OCI-LY1 (cell line): ENCODE results near the gene DPY19L3.
"Not testable (repeated sequence)": the region's sequence is repeated elsewhere in the genome, so short reads cannot be mapped to it uniquely, and the experiment has no call there.

Source experiments
- H2AFZ ChIP-seq: fragments of 200-600 bp; sonication (generic), shearing (Covaris generic); 2 replicates; pipeline ENCODE4 v1.6.0; 2014; ENCODE audit warnings: antibody characterized with exemption, mild to moderate bottlenecking, low read length
- H3F3A ChIP-seq: fragments of 200-600 bp; sonication (generic), shearing (Covaris generic); 2 replicates; pipeline ENCODE4 v1.6.0; 2014; ENCODE audit warnings: mild to moderate bottlenecking, antibody characterized with exemption, low read length, moderate library complexity; ENCODE audit not compliant: insufficient read depth
- H3K27ac ChIP-seq: fragments of 200-600 bp; sonication (generic); 2 replicates; pipeline ENCODE4 v1.5.1; 2014; ENCODE audit warnings: low read length, mixed run types, mild to moderate bottlenecking, low read depth; ENCODE audit not compliant: poor library complexity, severe bottlenecking
- H3K27me3 ChIP-seq: fragments of 200-600 bp; sonication (generic); 2 replicates; pipeline ENCODE4 v1.6.0; 2014; ENCODE audit warnings: antibody characterized with exemption, mild to moderate bottlenecking, low read length, moderate library complexity; ENCODE audit not compliant: insufficient read depth
- H3K36me3 ChIP-seq: fragments of 200-600 bp; sonication (generic); 2 replicates; pipeline ENCODE4 v1.6.1; 2014; ENCODE audit warnings: mild to moderate bottlenecking, antibody characterized with exemption, low read length, moderate library complexity, mixed read lengths; ENCODE audit not compliant: insufficient read depth
- H3K4me1 ChIP-seq: fragments of 200-600 bp; sonication (generic); 2 replicates; pipeline ENCODE4 v1.5.1; 2014; ENCODE audit warnings: mild to moderate bottlenecking, low read length, moderate library complexity; ENCODE audit not compliant: insufficient read depth, severe bottlenecking
- H3K4me2 ChIP-seq: fragments of 200-600 bp; sonication (generic), shearing (Covaris generic); 2 replicates; pipeline ENCODE4 v1.6.1; 2014; ENCODE audit warnings: low read length
- H3K4me3 ChIP-seq: fragments of 200-600 bp; sonication (generic); 2 replicates; pipeline ENCODE4 v1.5.1; 2014; ENCODE audit warnings: low read length, low read depth, mild to moderate bottlenecking, mixed read lengths; ENCODE audit not compliant: poor library complexity, severe bottlenecking
- H3K79me2 ChIP-seq: fragments of 200-600 bp; shearing (Covaris generic); 2 replicates; pipeline ENCODE4 v1.6.1; 2016; ENCODE audit warnings: mixed run types, low read length, mixed read lengths; ENCODE audit not compliant: insufficient read depth
- H3K9ac ChIP-seq: fragments of 200-600 bp; sonication (generic), shearing (Covaris generic); 2 replicates; pipeline ENCODE4 v1.6.1; 2014; ENCODE audit warnings: mild to moderate bottlenecking, low read length, mixed read lengths
- H3K9me2 ChIP-seq: fragments of 200-600 bp; sonication (generic), shearing (Covaris generic); 2 replicates; pipeline ENCODE4 v1.6.1; 2014; ENCODE audit warnings: low read depth, mild to moderate bottlenecking, low read length, mixed read lengths
- H3K9me3 ChIP-seq: fragments of 200-600 bp; shearing (Covaris generic); 2 replicates; pipeline ENCODE4 v1.6.1; 2014; ENCODE audit warnings: low read length, mixed read lengths
- H4K20me1 ChIP-seq: fragments of 200-600 bp; sonication (generic), shearing (Covaris generic); 2 replicates; pipeline ENCODE4 v1.6.0; 2016; ENCODE audit warnings: mild to moderate bottlenecking, low read length; ENCODE audit not compliant: insufficient read depth
- EZH2 ChIP-seq: fragments of 200-600 bp; sonication (generic), shearing (Covaris generic); IDR thresholded peaks from 2 replicates; pipeline ENCODE4 v1.8.0; 2017; ENCODE audit warnings: borderline replicate concordance, mixed run types, mild to moderate bottlenecking, antibody characterized with exemption, low read length, moderate library complexity, mixed read lengths
- TF ChIP-seq, protein P1 (sequence below): fragments of 200-600 bp; sonication (generic), shearing (Covaris generic); IDR thresholded peaks from 2 replicates; pipeline ENCODE4 v1.5.1; 2017; ENCODE audit warnings: mild to moderate bottlenecking, antibody characterized with exemption, low read length, moderate library complexity, mixed read lengths

Gene DPY19L3

DNA sequence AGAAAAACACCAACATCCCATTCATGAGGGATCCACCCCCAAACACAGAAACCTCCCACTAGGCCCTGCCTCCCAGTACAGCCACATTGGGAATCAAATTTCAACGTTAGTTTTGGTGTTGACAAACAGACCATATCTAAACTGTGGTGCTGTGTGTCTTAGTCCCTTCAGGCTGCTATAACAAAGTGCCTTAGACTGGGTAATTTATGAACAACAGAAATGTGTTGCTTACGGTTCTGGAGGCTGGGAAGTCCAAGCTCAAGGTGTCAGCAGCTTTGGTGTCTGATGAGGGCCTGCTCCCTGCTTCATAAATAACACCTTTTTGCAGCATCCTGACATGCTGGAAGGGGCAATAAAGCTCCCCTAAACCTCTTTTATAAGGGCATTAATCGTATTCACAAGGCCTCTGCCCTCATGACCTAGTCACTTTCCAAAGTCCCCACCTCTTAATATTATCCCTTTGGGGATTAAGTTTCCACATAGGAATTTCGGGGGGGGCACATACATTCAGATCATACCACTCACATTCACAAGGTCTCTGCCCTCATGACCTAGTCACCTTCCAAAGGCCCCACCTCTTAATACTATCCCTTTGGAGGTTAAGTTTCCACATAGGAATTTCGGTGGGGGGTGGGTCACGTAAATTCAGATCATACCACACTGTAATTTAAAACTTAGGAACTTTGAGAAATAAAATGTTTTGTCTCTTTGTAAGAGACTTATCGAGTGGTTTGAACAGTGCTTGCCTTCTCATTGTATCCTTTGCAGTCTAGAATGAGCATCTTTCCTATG, 32.6 kb upstream of the DPY19L3 start:
- no peaks in the 10 kb centered on the region for H3K27me3 ChIP-seq
- no peaks in the 10 kb centered on the region; the same call in 1 of the 2 replicates for H3K79me2 ChIP-seq
- H3K9me2 ChIP-seq: no peaks in the 10 kb centered on the region
- no peak overlapping the region for H3K4me3 ChIP-seq
- TF ChIP-seq EZH2: no peak
- TF ChIP-seq, protein P1, sequence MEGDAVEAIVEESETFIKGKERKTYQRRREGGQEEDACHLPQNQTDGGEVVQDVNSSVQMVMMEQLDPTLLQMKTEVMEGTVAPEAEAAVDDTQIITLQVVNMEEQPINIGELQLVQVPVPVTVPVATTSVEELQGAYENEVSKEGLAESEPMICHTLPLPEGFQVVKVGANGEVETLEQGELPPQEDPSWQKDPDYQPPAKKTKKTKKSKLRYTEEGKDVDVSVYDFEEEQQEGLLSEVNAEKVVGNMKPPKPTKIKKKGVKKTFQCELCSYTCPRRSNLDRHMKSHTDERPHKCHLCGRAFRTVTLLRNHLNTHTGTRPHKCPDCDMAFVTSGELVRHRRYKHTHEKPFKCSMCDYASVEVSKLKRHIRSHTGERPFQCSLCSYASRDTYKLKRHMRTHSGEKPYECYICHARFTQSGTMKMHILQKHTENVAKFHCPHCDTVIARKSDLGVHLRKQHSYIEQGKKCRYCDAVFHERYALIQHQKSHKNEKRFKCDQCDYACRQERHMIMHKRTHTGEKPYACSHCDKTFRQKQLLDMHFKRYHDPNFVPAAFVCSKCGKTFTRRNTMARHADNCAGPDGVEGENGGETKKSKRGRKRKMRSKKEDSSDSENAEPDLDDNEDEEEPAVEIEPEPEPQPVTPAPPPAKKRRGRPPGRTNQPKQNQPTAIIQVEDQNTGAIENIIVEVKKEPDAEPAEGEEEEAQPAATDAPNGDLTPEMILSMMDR: no peak
- H3K9ac ChIP-seq: no peak overlapping the region
- H3K4me1 ChIP-seq: no peaks in the 10 kb centered on the region
- no peak overlapping the region for H3K27ac ChIP-seq
- no peaks in the 10 kb centered on the region for H3K9me3 ChIP-seq
- H4K20me1 ChIP-seq: no peaks in the 10 kb centered on the region
- no peaks in the 10 kb centered on the region for H3F3A ChIP-seq
- no peak overlapping the region for H2AFZ ChIP-seq
- H3K4me2 ChIP-seq: no peak overlapping the region
- peaks cover 67% of the 10 kb centered on the region for H3K36me3 ChIP-seq

DNA sequence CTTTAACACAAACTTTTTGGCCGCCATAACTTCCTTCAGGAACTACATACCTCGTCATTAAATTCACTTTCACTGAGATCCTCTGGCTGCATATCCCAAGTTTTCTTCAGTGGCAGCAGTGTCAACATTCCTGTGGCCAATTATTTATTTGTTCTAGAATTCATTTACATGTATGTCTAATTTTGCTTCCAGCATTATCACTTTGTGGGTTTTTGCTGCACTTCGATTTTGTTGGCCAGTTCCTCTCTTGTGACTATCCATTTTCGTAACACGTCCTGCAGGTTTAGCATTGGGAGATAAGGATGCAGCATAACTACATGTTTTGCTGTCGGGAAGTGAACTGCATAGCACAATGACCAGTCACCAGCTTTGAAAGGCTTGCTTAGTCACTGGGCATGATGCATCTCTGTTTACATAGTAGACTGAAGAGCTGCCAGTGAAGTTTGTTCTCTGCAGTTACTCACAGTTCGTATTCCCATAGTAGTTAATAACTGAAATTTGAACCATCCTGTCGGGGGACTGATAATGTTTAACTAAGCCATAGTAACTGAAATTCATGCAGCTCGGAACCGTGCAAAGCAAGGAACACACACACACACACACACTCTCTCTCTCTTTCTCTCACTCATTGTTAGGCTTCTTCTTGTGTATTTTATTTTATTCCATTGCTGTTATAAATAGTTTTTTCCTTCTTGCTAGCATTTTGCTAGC, 31.8 kb upstream of the DPY19L3 start:
- Histone ChIP-seq H3K9me2 (no peaks in the 10 kb centered on the region), H3F3A (no peaks in the 10 kb centered on the region), H3K27ac (no peak overlapping the region), H3K4me1 (no peaks in the 10 kb centered on the region), H3K27me3 (no peaks in the 10 kb centered on the region), H3K4me3 (no peak overlapping the region), H3K79me2 (no peaks in the 10 kb centered on the region; the same call in 1 of the 2 replicates), H3K9ac (no peak overlapping the region), H2AFZ (no peak overlapping the region), H3K36me3 (peaks cover 70% of the 10 kb centered on the region), H4K20me1 (no peaks in the 10 kb centered on the region), H3K4me2 (no peak overlapping the region), H3K9me3 (no peaks in the 10 kb centered on the region)
- TF ChIP-seq EZH2: no peak
- TF ChIP-seq, protein P1: no peak

DNA sequence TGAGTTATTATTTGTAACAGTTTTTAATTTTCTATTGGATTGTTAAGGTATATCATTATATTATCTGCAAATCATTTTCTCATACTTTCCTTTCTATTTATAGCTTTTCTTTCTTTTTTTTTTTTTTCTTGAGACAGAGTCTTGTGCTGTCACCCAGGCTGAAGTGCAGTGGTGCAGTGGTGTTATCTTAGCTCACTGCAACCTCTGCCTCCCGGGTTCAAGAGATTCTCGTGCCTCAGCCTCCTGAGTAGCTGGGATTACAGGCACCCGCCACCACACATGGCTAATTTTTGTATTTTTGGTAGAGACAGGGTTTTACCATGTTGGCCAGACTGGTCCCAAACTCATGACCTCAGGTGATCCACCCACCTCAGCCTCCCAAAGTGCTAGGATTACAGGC, 31.2 kb upstream of the DPY19L3 start:
- H3K36me3 ChIP-seq: peaks cover 66% of the 10 kb centered on the region
- H3K79me2 ChIP-seq, H3K4me3 ChIP-seq, H3K9me3 ChIP-seq, H3K27me3 ChIP-seq, H3K4me1 ChIP-seq, H3K9ac ChIP-seq, H3K4me2 ChIP-seq, H2AFZ ChIP-seq, H3K9me2 ChIP-seq, H3K27ac ChIP-seq, H4K20me1 ChIP-seq, H3F3A ChIP-seq: not testable (repeated sequence)
